ENCODE measurements around the gene SHISA7. TPM values are rescaled to one million over a fixed set of nuclear protein-coding genes. Genes with fewer than 3 reads are reported as not detected.

The SHISA7 gene
- total RNA-seq, 2 experiments from 2014 or later, result not detected

- Mint-ChIP-seq H3K27me3 (peaks cover 7% of the 10 kb centered on the region), H3K9me3 (no peaks in the 10 kb centered on the region), H3K4me1 (peaks cover 43% of the 10 kb centered on the region), H3K36me3 (peaks cover 51% of the 10 kb centered on the region), H3K4me3 (peak overlapping the region; percentile 100), H3K27ac (peak overlapping the region; percentile 100)
- DNase-seq, result no peak
Measured at GRCh38 chr19:55387736-55388497, 55.2 kb downstream of the SHISA7 start.

DNA sequence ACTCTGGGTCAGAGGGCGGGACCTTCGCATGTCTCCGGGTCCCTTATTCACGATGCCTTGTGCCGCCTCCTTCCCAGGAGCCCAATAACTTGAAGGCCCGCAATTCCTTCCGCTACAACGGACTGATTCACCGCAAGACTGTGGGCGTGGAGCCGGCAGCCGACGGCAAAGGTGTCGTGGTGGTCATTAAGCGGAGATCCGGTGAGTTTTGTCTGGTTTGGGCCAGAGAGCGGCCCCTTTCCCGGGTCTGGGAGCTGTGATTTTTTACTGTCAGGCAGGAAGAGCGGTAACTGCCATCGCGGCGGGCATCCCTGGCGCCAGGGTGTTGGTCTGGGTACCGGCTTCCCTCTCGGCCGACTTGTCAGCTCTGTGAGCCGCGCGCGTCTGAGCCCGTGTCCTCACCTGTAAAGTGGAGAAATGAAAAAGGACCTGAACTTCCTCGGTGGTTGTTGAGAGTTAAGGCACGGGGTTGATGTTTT is 56.6 kb downstream of the SHISA7 start:
- Mint-ChIP-seq H3K4me3 (peak overlapping the region; percentile 100), H3K27me3 (peaks cover 7% of the 10 kb centered on the region), H3K27ac (peak overlapping the region; percentile 100), H3K4me1 (peaks cover 49% of the 10 kb centered on the region), H3K36me3 (peaks cover 64% of the 10 kb centered on the region), H3K9me3 (peaks cover 2% of the 10 kb centered on the region)
- DNase-seq, result no peak

- peaks cover 7% of the 10 kb centered on the region for H3K27me3 Mint-ChIP-seq
Measured at GRCh38 chr19:55385724-55386492, 57.2 kb downstream of the SHISA7 start, which contains the start of gene RPL28. TSS of gene RPL28 (plus strand) at chr19:55385932. CDS start at chr19:55386358, 426 bp downstream.

DNA sequence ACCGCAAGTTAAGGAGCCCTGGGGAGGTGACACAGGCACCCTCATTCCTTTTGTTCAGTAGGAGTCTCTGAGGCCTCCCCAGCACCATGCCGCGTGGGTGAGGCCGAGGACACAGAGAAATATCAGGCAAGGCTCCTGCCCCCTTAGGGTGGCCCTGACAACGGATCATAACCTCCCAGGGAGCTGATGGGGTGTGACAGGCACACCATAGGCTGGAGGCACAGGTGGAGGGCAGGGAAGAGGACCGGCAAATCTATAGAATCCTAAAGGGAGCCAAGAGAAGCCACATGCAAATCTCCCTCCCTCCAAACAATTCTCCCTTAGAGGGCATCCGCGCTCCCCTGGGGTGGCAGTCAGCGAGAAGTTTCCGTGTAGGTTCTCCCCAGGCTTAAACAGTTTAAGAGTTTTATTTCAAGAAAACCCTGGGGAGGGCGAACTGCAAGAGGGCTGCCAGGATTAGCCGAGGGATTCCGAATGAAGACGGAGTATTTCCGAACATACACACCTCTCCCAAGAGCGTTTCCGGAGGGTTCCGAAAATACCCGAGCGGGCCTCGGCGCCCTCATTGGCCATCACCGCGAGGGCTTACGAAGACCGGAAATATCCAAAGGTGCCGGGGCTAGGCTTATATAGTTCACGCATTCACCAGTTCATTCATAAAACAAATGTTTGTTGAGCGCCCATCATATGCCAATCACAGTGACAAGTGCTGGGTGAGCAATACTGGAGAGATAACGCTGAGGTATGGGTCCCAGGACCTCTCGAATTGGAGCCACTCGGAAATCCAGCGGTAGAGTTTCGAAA is 58.0 kb downstream of the SHISA7 start:
- peak overlapping the region; percentile 100 for H3K27ac Mint-ChIP-seq
- peaks cover 2% of the 10 kb centered on the region for H3K9me3 Mint-ChIP-seq
- peaks cover 44% of the 10 kb centered on the region for H3K4me1 Mint-ChIP-seq
- H3K27me3 Mint-ChIP-seq, result peaks cover 7% of the 10 kb centered on the region
- H3K36me3 Mint-ChIP-seq, result peaks cover 60% of the 10 kb centered on the region
- peak overlapping the region; percentile 100 for H3K4me3 Mint-ChIP-seq
- peak; percentile 96 for DNase-seq

More at GRCh38 chr19:55385724-55386492, 57.2 kb downstream of the SHISA7 start, which contains the start of gene RPL28:
- Mint-ChIP-seq H3K36me3 (peaks cover 66% of the 10 kb centered on the region), H3K9me3 (peaks cover 2% of the 10 kb centered on the region), H3K4me1 (peaks cover 49% of the 10 kb centered on the region), H3K4me3 (peak within 1 kb of the TSS; percentile 100), H3K27ac (peak within 1 kb of the TSS; percentile 100)
- DNase-seq, result peak; percentile 97

GRCh38 chr19:55384131-55384919 is 58.8 kb downstream of the SHISA7 start, which contains the start of gene TMEM238:
TSS of gene TMEM238 (minus strand) at chr19:55384292. CDS start at chr19:55384259, 33 bp downstream.
- Mint-ChIP-seq H3K36me3 (peaks cover 54% of the 10 kb centered on the region), H3K27me3 (peaks cover 7% of the 10 kb centered on the region), H3K9me3 (peaks cover 2% of the 10 kb centered on the region), H3K27ac (peak within 1 kb of the TSS; percentile 100), H3K4me3 (peak within 1 kb of the TSS; percentile 100), H3K4me1 (peaks cover 39% of the 10 kb centered on the region)
- DNase-seq, result peak; percentile 69

DNA sequence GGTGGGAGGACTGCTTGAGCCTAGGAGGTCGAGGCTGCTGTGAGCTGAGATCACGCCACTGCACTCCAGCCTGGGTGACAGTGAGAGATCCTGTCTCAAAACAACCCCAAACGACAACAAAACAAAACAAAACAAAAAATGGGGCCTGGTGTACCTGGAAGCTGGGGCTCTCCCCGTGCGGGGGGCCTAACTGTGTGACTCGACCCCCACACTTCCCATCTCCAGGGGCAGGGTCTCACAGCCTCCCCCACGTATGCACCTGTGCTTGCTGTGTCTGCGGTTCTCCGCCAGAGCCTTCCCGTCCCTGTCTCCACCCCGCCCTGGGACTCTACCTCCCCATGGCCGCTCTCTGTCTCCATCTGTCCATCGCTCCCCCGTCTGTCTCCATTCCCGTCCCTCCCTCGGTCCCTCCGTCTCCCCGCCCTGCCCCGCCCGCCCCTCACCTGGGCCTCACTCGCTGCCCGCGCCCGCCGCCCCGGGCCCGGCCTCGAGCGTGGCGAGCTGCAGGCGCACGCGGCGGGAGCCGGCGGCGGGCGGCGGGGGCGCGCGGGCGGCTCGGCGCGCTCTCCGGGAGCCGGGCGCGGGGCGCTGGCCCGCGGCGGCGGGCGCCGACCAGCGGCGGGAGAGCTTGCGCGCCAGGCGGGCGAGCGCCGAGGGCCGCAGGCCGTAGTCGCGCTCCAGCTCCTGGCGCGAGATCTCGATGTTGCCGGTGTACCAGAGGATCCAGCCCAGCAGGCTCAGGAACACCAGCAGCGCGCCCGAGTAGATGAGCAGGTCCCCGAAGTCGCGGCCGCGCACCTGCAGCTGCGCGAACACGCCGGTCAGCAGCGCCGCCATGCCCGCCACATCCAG is 59.6 kb downstream of the SHISA7 start:
- Mint-ChIP-seq H3K27me3 (peaks cover 7% of the 10 kb centered on the region), H3K9me3 (peaks cover 2% of the 10 kb centered on the region), H3K4me1 (peaks cover 34% of the 10 kb centered on the region), H3K4me3 (peak overlapping the region; percentile 94), H3K27ac (peak overlapping the region; percentile 95), H3K36me3 (peaks cover 48% of the 10 kb centered on the region)
- peak; percentile 73 for DNase-seq

- Mint-ChIP-seq H3K9me3 (peaks cover 2% of the 10 kb centered on the region), H3K36me3 (peaks cover 39% of the 10 kb centered on the region), H3K27ac (peak overlapping the region; percentile 95), H3K4me1 (peaks cover 26% of the 10 kb centered on the region), H3K27me3 (peaks cover 7% of the 10 kb centered on the region), H3K4me3 (peak overlapping the region; percentile 94)
- DNase-seq, result no peak
Measured at GRCh38 chr19:55382522-55383054, 60.5 kb downstream of the SHISA7 start.

GRCh38 chr19:55382013-55382412 is 61.1 kb downstream of the SHISA7 start:
- peaks cover 7% of the 10 kb centered on the region for H3K27me3 Mint-ChIP-seq
- peaks cover 2% of the 10 kb centered on the region for H3K9me3 Mint-ChIP-seq
- peaks cover 26% of the 10 kb centered on the region for H3K4me1 Mint-ChIP-seq
- peak overlapping the region; percentile 20 for H3K27ac Mint-ChIP-seq
- H3K36me3 Mint-ChIP-seq, result peaks cover 33% of the 10 kb centered on the region
- no peak for DNase-seq
- H3K4me3 Mint-ChIP-seq, result peak overlapping the region; percentile 94

- H3K4me1 Mint-ChIP-seq, result peaks cover 14% of the 10 kb centered on the region
- peaks cover 20% of the 10 kb centered on the region for H3K27me3 Mint-ChIP-seq
- peaks cover 19% of the 10 kb centered on the region for H3K36me3 Mint-ChIP-seq
- no peak overlapping the region for H3K27ac Mint-ChIP-seq
- DNase-seq, result no peak
- H3K4me3 Mint-ChIP-seq, result no peak overlapping the region
- peaks cover 2% of the 10 kb centered on the region for H3K9me3 Mint-ChIP-seq
Measured at GRCh38 chr19:55379174-55379573, 63.9 kb downstream of the SHISA7 start.

Other genes starting within 250 kb of the SHISA7 start
- gene PTPRH, start 233.8 kb downstream of the SHISA7 start, total RNA-seq, result not detected
- gene TMEM86B, start 214.5 kb downstream of the SHISA7 start, total RNA-seq, result 1 to 10 TPM; 7.3 to 7.9 TPM
- gene PPP6R1, start 184.3 kb downstream of the SHISA7 start, total RNA-seq, result 100 to 1,000 TPM; 226 to 227 TPM
- gene HSPBP1, start 163.2 kb downstream of the SHISA7 start, total RNA-seq, result 10 to 100 TPM; 68.0 to 69.7 TPM
- 1 to 10 TPM; 5.6 to 6.4 TPM for gene BRSK1, start 159.3 kb downstream of the SHISA7 start, total RNA-seq
- not detected for gene TMEM150B, start 118.0 kb downstream of the SHISA7 start, total RNA-seq
- 10 to 100 TPM; 14.9 to 15.4 TPM for gene KMT5C, start 103.4 kb downstream of the SHISA7 start, total RNA-seq
- not detected for gene COX6B2, start 88.6 kb downstream of the SHISA7 start, total RNA-seq
- not detected for gene GARIN5B, start 80.0 kb downstream of the SHISA7 start, total RNA-seq
- not detected for gene IL11, start 72.8 kb downstream of the SHISA7 start, total RNA-seq
- gene TMEM190, start 66.5 kb downstream of the SHISA7 start, total RNA-seq, result not detected
- 10 to 100 TPM; 10.1 to 10.8 TPM for gene TMEM238, start 59.0 kb downstream of the SHISA7 start, total RNA-seq
- 1,000 to 10,000 TPM; 2,585 to 2,613 TPM for gene RPL28, start 57.4 kb downstream of the SHISA7 start, total RNA-seq
- gene UBE2S, start 35.5 kb downstream of the SHISA7 start, total RNA-seq, result 100 to 1,000 TPM; 323 to 325 TPM
- 10 to 100 TPM; 35.7 to 37.5 TPM for gene ISOC2, start 18.3 kb upstream of the SHISA7 start, total RNA-seq
- not detected for gene C19orf85, start 21.5 kb upstream of the SHISA7 start, total RNA-seq
- 10 to 100 TPM in 1 of 2 experiments, 1 to 10 TPM in 1; 8.8 to 10.3 TPM for gene ZNF628, start 33.3 kb upstream of the SHISA7 start, total RNA-seq
- gene NAT14, start 41.9 kb upstream of the SHISA7 start, total RNA-seq, result 10 to 100 TPM; 24.8 to 24.9 TPM
- 1 to 10 TPM in 1 of 2 experiments, under 1 TPM in 1; 0.46 to 1.4 TPM for gene SSC5D, start 45.1 kb upstream of the SHISA7 start, total RNA-seq
- gene SBK2, start 93.8 kb upstream of the SHISA7 start, total RNA-seq, result not detected
- not detected for gene SBK3, start 102.2 kb upstream of the SHISA7 start, total RNA-seq
- 1 to 10 TPM; 5.5 to 6.1 TPM for gene ZNF579, start 137.5 kb upstream of the SHISA7 start, total RNA-seq
- 10 to 100 TPM; 19.8 to 20.7 TPM for gene FIZ1, start 156.2 kb upstream of the SHISA7 start, total RNA-seq
- gene ZNF524, start 157.0 kb upstream of the SHISA7 start, total RNA-seq, result 10 to 100 TPM; 10.8 to 11.5 TPM
- gene ZNF865, start 162.3 kb upstream of the SHISA7 start, total RNA-seq, result 10 to 100 TPM; 10.5 to 10.7 TPM
- gene ZNF784, start 181.3 kb upstream of the SHISA7 start, total RNA-seq, result 1 to 10 TPM; 3.7 to 3.9 TPM
- gene ZNF580, start 197.7 kb upstream of the SHISA7 start, total RNA-seq, result 10 to 100 TPM; 29.6 to 30.6 TPM
- 10 to 100 TPM; 39.9 to 42.3 TPM for gene ZNF581, start 200.3 kb upstream of the SHISA7 start, total RNA-seq
- 10 to 100 TPM; 10.9 to 12.0 TPM for gene CCDC106, start 204.9 kb upstream of the SHISA7 start, total RNA-seq
- 100 to 1,000 TPM; 341 to 345 TPM for gene U2AF2, start 211.7 kb upstream of the SHISA7 start, total RNA-seq
- gene EPN1, start 231.9 kb upstream of the SHISA7 start, total RNA-seq, result 10 to 100 TPM; 37.1 to 39.5 TPM